IMR-90 (cell line): ENCODE results near the gene BHLHA9. TPM values are rescaled to one million over a fixed set of nuclear protein-coding genes. Genes with fewer than 3 reads are reported as not detected.
A peak's percentile ranks its signal among the peaks of the same experiment; 100 is the strongest.

Experiments
- ATAC-seq: fragments of 200-7000 bp; cut with Tn5 transposase; 2 replicates; pipeline ENCODE4 v1.9.1; 2020; ENCODE audit warnings: low read depth, mild to moderate bottlenecking, moderate library complexity
- BruUV-seq: library from RNA; stranded (reverse); fragments of 400-500 nt; replicated peaks from 2 replicates; lab custom pipeline; 2021; lab: Mats Ljungman, UMichigan
- CTCF ChIA-PET: fragments of 300-600 bp; formaldehyde crosslinking; extraction: SDS; loops from one replicate; lab custom pipeline; 2021; ENCODE audit warnings: antibody characterized with exemption; lab: Yijun Ruan, JAX
- POLR2A ChIA-PET: fragments of 300-600 bp; sonication (Branson Sonifier 250); formaldehyde crosslinking; loops from one replicate; lab custom pipeline; 2022; ENCODE audit warnings: antibody characterized with exemption; ENCODE audit not compliant: unreplicated experiment; lab: Charles Lee
- DNase-seq: peaks from one replicate; pipeline ENCODE4 v3.0.0; 2013
- H2AFZ ChIP-seq: replicated peaks from 2 replicates; pipeline ENCODE3; 2013; ENCODE audit warnings: low read length, mild to moderate bottlenecking; ENCODE audit not compliant: poor library complexity
- H2AK5ac ChIP-seq: 2 replicates; pipeline ENCODE4 v1.6.1; 2013; ENCODE audit warnings: low read depth, low read length, inconsistent platforms
- H2AK9ac ChIP-seq: replicated peaks from 2 replicates; pipeline ENCODE3; 2013; ENCODE audit warnings: mild to moderate bottlenecking, low read depth, low read length, moderate library complexity; ENCODE audit not compliant: poor library complexity
- H2BK120ac ChIP-seq: 2 replicates; pipeline ENCODE4 v1.6.1; 2013; ENCODE audit warnings: low read depth, low read length, inconsistent platforms
- H2BK15ac ChIP-seq: 3 replicates; pipeline ENCODE4 v1.6.1; 2013; ENCODE audit warnings: low read depth, low read length, inconsistent platforms
- H2BK20ac ChIP-seq: 2 replicates; pipeline ENCODE4 v1.6.1; 2013; ENCODE audit warnings: low read depth, mild to moderate bottlenecking, inconsistent platforms, low read length, moderate library complexity
- H2BK5ac ChIP-seq: 2 replicates; pipeline ENCODE4 v1.6.1; 2013; ENCODE audit warnings: mild to moderate bottlenecking, low read depth, low read length, inconsistent platforms; ENCODE audit not compliant: poor library complexity, severe bottlenecking
- H3K14ac ChIP-seq: replicated peaks from 2 replicates; pipeline ENCODE4 v1.6.1; 2013; ENCODE audit warnings: low read depth, low read length, inconsistent platforms
- H3K18ac ChIP-seq: 2 replicates; pipeline ENCODE4 v1.6.1; 2013; ENCODE audit warnings: low read depth, low read length, control low read depth
- H3K23ac ChIP-seq: 2 replicates; pipeline ENCODE4 v1.6.1; 2013; ENCODE audit warnings: low read depth, low read length, inconsistent platforms
- H3K27ac ChIP-seq: 2 replicates; pipeline ENCODE4 v1.5.1; 2013; ENCODE audit warnings: mild to moderate bottlenecking, control low read depth, low read length; ENCODE audit not compliant: insufficient read depth
- H3K27me3 ChIP-seq: 2 replicates; pipeline ENCODE4 v1.6.1; 2013; ENCODE audit warnings: low read length; ENCODE audit not compliant: control insufficient read depth, insufficient read depth
- H3K36me3 ChIP-seq: 2 replicates; pipeline ENCODE4 v1.6.1; 2013; ENCODE audit warnings: low read length, mixed read lengths; ENCODE audit not compliant: control insufficient read depth, insufficient read depth
- H3K4ac ChIP-seq: 2 replicates; pipeline ENCODE4 v1.6.1; 2013; ENCODE audit warnings: low read depth, low read length, inconsistent platforms
- H3K4me1 ChIP-seq: 2 replicates; pipeline ENCODE4 v1.6.1; 2013; ENCODE audit warnings: low read length, mixed read lengths; ENCODE audit not compliant: control insufficient read depth, insufficient read depth
- H3K4me2 ChIP-seq: 2 replicates; pipeline ENCODE4 v1.6.1; 2013; ENCODE audit warnings: low read depth, mild to moderate bottlenecking, control low read depth, low read length, moderate library complexity
- H3K4me3 ChIP-seq: 2 replicates; pipeline ENCODE4 v1.5.1; 2013; ENCODE audit warnings: low read depth, mild to moderate bottlenecking, control low read depth, low read length, moderate library complexity; ENCODE audit not compliant: insufficient read depth
- H3K56ac ChIP-seq: 2 replicates; pipeline ENCODE4 v1.6.1; 2013; ENCODE audit warnings: low read length, inconsistent platforms; ENCODE audit not compliant: insufficient read depth; ENCODE audit errors: extremely low read depth
- H3K79me1 ChIP-seq, 2 experiments: 2 replicates each; pipeline ENCODE4 v1.6.1; 2013; ENCODE audit warnings: low read length in 2 of 2, inconsistent platforms in 1 of 2, low read depth in 1 of 2
- H3K9ac ChIP-seq: 2 replicates; pipeline ENCODE4 v1.6.1; 2013; ENCODE audit warnings: low read depth, low read length, control low read depth
- H3K9me1 ChIP-seq: 2 replicates; pipeline ENCODE4 v1.6.1; 2013; ENCODE audit warnings: low read length, inconsistent platforms; ENCODE audit not compliant: insufficient read depth
- H3K9me3 ChIP-seq: 2 replicates; pipeline ENCODE4 v1.6.1; 2013; ENCODE audit warnings: low read length; ENCODE audit not compliant: control insufficient read depth, insufficient read depth
- H4K20me1 ChIP-seq: 2 replicates; pipeline ENCODE4 v1.6.1; 2013; ENCODE audit warnings: low read length, inconsistent platforms; ENCODE audit not compliant: insufficient read depth
- H4K5ac ChIP-seq: 2 replicates; pipeline ENCODE4 v1.6.1; 2013; ENCODE audit warnings: mild to moderate bottlenecking, low read depth, low read length, control low read depth
- H4K8ac ChIP-seq, 2 experiments: 2 replicates each; pipeline ENCODE4 v1.6.1; 2013; ENCODE audit warnings: low read depth in 2 of 2, low read length in 2 of 2, control low read depth in 1 of 2, inconsistent platforms in 1 of 2
- H4K91ac ChIP-seq: 2 replicates; pipeline ENCODE4 v1.6.1; 2013; ENCODE audit warnings: low read depth, low read length, inconsistent platforms; ENCODE audit not compliant: insufficient read depth
- BHLHE40 ChIP-seq: fragments of 150-350 bp; IDR thresholded peaks from 2 replicates; pipeline ENCODE4 v1.6.1; 2016; ENCODE audit warnings: mild to moderate bottlenecking, low read depth, low read length
- CEBPB ChIP-seq: IDR thresholded peaks from 2 replicates; pipeline ENCODE4 v1.6.1; 2012; ENCODE audit warnings: low read depth, low read length, improper control_type of control experiment
- CHD1 ChIP-seq: IDR thresholded peaks from 2 replicates; pipeline ENCODE4 v1.6.1; 2012; ENCODE audit warnings: low read depth, low read length, improper control_type of control experiment
- FOS ChIP-seq: fragments of 150-350 bp; IDR thresholded peaks from 2 replicates; pipeline ENCODE4 v1.6.1; 2016; ENCODE audit warnings: low read depth, low read length
- MAFK ChIP-seq: IDR thresholded peaks from 2 replicates; pipeline ENCODE4 v1.6.1; 2012; ENCODE audit warnings: low read depth, low read length, improper control_type of control experiment
- MAZ ChIP-seq: IDR thresholded peaks from 2 replicates; pipeline ENCODE4 v1.6.1; 2012; ENCODE audit warnings: low read depth, mild to moderate bottlenecking, low read length, improper control_type of control experiment, moderate library complexity, borderline replicate concordance
- MXI1 ChIP-seq: IDR thresholded peaks from 2 replicates; pipeline ENCODE4 v1.6.1; 2012; ENCODE audit warnings: low read depth, mild to moderate bottlenecking, low read length, moderate library complexity, borderline replicate concordance
- NFE2L2 ChIP-seq: fragments of 150-350 bp; IDR thresholded peaks from 2 replicates; pipeline ENCODE4 v1.6.1; 2016; ENCODE audit warnings: low read depth, mild to moderate bottlenecking, low read length
- POLR2A ChIP-seq: IDR thresholded peaks from 2 replicates; pipeline ENCODE4 v1.6.1; 2012; ENCODE audit warnings: mild to moderate bottlenecking, low read depth, low read length
- RAD21 ChIP-seq: IDR thresholded peaks from 2 replicates; pipeline ENCODE4 v1.6.1; 2012; ENCODE audit warnings: low read length, improper control_type of control experiment
- RCOR1 ChIP-seq: IDR thresholded peaks from 2 replicates; pipeline ENCODE4 v1.6.1; 2012; ENCODE audit warnings: mild to moderate bottlenecking, low read length, improper control_type of control experiment; ENCODE audit not compliant: insufficient replicate concordance
- RFX5 ChIP-seq: IDR thresholded peaks from 2 replicates; pipeline ENCODE4 v1.8.0; 2012; ENCODE audit warnings: low read depth, mild to moderate bottlenecking, low read length, moderate library complexity
- SMC3 ChIP-seq: fragments of 150-350 bp; IDR thresholded peaks from 2 replicates; pipeline ENCODE4 v1.6.1; 2016; ENCODE audit warnings: low read depth, mild to moderate bottlenecking, antibody characterized with exemption, low read length, moderate library complexity
- WGBS, 2 experiments: methylation state at CpG; one replicate each; pipeline versions ENCODE4 v1.1.5 to v1.1.7; 2013; ENCODE audit warnings: missing lambda C conversion rate in 2 of 2; ENCODE audit not compliant: insufficient read length in 1 of 2; ENCODE audit errors: extremely low coverage in 2 of 2; 5-methylcytosine and 5-hydroxymethylcytosine counted together
- dilution Hi-C: fragments of 300-500 bp; cut with HindIII; formaldehyde crosslinking; loops from one replicate; pipeline ENCODE4 v1.14.3; 2018; ENCODE audit warnings: low sequenced_read_pairs; ENCODE audit not compliant: unreplicated experiment
- in situ Hi-C: fragments of 300-500 bp; cut with MboI; formaldehyde crosslinking; loops from 3 replicates; pipeline ENCODE4 v1.14.3; 2019; ENCODE audit warnings: low sequenced_read_pairs, inconsistent platforms, mixed read lengths
- intact Hi-C: fragments of 100-400 bp; cut with micrococcal nuclease; formaldehyde crosslinking; loops from 2 replicates; pipeline ENCODE4 v1.10.0; 2022
- polyA plus RNA-seq, 3 experiments: library from polyadenylated mRNA; depleted of rRNA; stranded (reverse); fragments of >200 nt; gene quantifications; 2 replicates each; pipeline ENCODE4 v1.2.3, GENCODE V29; 2012; ENCODE audit warnings: low replicate concordance in 1 of 3
- total RNA-seq: library from RNA; depleted of rRNA; stranded (reverse); fragments of >200 nt; gene quantifications from 2 replicates; pipeline ENCODE4 v1.2.3, GENCODE V29; 2012
- TF ChIP-seq, protein P1 (sequence below): fragments of 150-350 bp; IDR thresholded peaks from 2 replicates; pipeline ENCODE4 v1.6.1; 2017; ENCODE audit warnings: mild to moderate bottlenecking, antibody characterized with exemption, low read length, low read depth
- TF ChIP-seq, protein P2 (sequence below): conservative IDR thresholded peaks from 2 replicates; pipeline ENCODE4 v1.5.1; 2012; ENCODE audit warnings: mild to moderate bottlenecking, low read depth, low read length, improper control_type of control experiment
- TF ChIP-seq, protein P3 (sequence below): fragments of 150-350 bp; IDR thresholded peaks from 2 replicates; pipeline ENCODE4 v1.6.1; 2016; ENCODE audit warnings: low read depth, mild to moderate bottlenecking, low read length, moderate library complexity, borderline replicate concordance

The BHLHA9 gene
- total and polyA plus RNA-seq, 2 of the 4 experiments (the other 2 are of a cell fraction), result not detected

DNA sequence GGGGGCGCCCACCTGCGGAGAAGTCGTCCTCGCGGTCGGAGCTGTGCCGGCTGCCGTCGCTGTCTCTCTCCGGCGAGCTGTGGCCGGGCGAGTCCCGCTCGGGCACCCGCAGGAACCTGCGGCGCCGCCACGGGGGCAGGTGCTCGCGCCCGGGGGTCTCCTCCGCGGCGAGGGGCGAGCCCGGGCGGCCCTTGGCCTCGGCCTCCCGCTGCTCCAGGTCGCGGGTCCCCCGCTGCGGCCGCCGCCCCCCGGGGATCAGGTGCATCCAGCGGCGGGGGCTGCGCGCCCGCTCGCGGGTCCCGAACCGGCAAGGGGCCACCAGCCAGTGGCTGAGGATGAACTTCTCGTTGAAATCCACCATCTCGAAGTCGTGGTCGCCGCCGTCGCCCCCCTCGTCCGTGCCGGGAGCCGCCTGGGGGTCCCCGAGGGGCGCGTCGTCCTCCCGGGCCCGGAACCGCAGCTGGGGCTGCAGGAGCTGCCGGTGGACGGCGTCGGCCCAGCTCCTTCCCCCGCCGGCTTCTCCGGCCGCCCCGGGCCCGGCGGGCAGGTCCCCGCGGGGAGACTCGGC, 41.4 kb upstream of the BHLHA9 start:
- no peaks in the 10 kb centered on the region for H3K9me1 ChIP-seq
- H2BK120ac ChIP-seq, result no peak overlapping the region
- ChIA-PET CTCF (no interaction called here), POLR2A (interaction anchor here (0.6 kb wide), 2 partner anchors 197 to 343 kb away, joined by 3 to 6 read pairs; no protein-coding TSS in a partner anchor)
- 1% methylated on average over 43 of the region's 79 CpGs; no CpG with 5 or more reads in 1 of the 2 experiments for WGBS, 2 experiments
- BruUV-seq, result no TSS peak
- no peak overlapping the region for H2BK15ac ChIP-seq
- no peak overlapping the region for H4K5ac ChIP-seq
- H3K9ac ChIP-seq, result no peak overlapping the region
- peaks cover 6% of the 10 kb centered on the region for H4K20me1 ChIP-seq
- peak overlapping the region; percentile 51 for H2AFZ ChIP-seq
- dilution Hi-C loops, result no loop called here
- H3K36me3 ChIP-seq, result no peaks in the 10 kb centered on the region
- no peak overlapping the region for H3K23ac ChIP-seq
- H3K27ac ChIP-seq, result no peak overlapping the region
- no peak overlapping the region for H3K4me3 ChIP-seq
- in situ Hi-C loops, result no loop called here
- no peak overlapping the region for H3K56ac ChIP-seq
- DNase-seq (no peak), ATAC-seq (no peak; the same call in 1 of the 2 replicates)
- H4K91ac ChIP-seq, result no peak overlapping the region
- H2AK5ac ChIP-seq, result no peak overlapping the region
- H2AK9ac ChIP-seq, result no peak overlapping the region
- H2BK20ac ChIP-seq, result no peak overlapping the region
- H3K4me1 ChIP-seq, result peaks cover 4% of the 10 kb centered on the region
- H3K4me2 ChIP-seq, result no peak overlapping the region
- peaks cover 2% of the 10 kb centered on the region; the same call in 1 of the 2 replicates for H3K9me3 ChIP-seq
- no peak overlapping the region for H2BK5ac ChIP-seq
- H3K27me3 ChIP-seq, result peaks cover 65% of the 10 kb centered on the region
- H4K8ac ChIP-seq, result no peak overlapping the region
- no peak overlapping the region for H3K4ac ChIP-seq
- no peaks in the 10 kb centered on the region for H3K79me1 ChIP-seq
- TF ChIP-seq SMC3 (no peak), FOS (no peak), RAD21 (no peak), NFE2L2 (no peak), BHLHE40 (no peak), MAZ (no peak), RCOR1 (no peak), RFX5 (no peak), POLR2A (no peak), MXI1 (no peak), MAFK (no peak), CHD1 (no peak), CEBPB (no peak)
- TF ChIP-seq, protein P1, sequence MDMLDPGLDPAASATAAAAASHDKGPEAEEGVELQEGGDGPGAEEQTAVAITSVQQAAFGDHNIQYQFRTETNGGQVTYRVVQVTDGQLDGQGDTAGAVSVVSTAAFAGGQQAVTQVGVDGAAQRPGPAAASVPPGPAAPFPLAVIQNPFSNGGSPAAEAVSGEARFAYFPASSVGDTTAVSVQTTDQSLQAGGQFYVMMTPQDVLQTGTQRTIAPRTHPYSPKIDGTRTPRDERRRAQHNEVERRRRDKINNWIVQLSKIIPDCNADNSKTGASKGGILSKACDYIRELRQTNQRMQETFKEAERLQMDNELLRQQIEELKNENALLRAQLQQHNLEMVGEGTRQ, result no peak
- TF ChIP-seq, protein P2, sequence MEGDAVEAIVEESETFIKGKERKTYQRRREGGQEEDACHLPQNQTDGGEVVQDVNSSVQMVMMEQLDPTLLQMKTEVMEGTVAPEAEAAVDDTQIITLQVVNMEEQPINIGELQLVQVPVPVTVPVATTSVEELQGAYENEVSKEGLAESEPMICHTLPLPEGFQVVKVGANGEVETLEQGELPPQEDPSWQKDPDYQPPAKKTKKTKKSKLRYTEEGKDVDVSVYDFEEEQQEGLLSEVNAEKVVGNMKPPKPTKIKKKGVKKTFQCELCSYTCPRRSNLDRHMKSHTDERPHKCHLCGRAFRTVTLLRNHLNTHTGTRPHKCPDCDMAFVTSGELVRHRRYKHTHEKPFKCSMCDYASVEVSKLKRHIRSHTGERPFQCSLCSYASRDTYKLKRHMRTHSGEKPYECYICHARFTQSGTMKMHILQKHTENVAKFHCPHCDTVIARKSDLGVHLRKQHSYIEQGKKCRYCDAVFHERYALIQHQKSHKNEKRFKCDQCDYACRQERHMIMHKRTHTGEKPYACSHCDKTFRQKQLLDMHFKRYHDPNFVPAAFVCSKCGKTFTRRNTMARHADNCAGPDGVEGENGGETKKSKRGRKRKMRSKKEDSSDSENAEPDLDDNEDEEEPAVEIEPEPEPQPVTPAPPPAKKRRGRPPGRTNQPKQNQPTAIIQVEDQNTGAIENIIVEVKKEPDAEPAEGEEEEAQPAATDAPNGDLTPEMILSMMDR, result no peak
- TF ChIP-seq, protein P3, sequence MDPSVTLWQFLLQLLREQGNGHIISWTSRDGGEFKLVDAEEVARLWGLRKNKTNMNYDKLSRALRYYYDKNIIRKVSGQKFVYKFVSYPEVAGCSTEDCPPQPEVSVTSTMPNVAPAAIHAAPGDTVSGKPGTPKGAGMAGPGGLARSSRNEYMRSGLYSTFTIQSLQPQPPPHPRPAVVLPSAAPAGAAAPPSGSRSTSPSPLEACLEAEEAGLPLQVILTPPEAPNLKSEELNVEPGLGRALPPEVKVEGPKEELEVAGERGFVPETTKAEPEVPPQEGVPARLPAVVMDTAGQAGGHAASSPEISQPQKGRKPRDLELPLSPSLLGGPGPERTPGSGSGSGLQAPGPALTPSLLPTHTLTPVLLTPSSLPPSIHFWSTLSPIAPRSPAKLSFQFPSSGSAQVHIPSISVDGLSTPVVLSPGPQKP, result no peak
- no peak overlapping the region for H3K14ac ChIP-seq
- H3K18ac ChIP-seq, result no peak overlapping the region
- intact Hi-C loops, result no loop called here
